Epithelial cell of proximal tubule (primary cell): ENCODE results near the gene TTC28. TPM values are rescaled to one million over a fixed set of nuclear protein-coding genes. Genes with fewer than 3 reads are reported as not detected.

Experiments used
- DNase-seq: peaks from one replicate; pipeline ENCODE4 v3.0.0-alpha.2; 2011; ENCODE audit warnings: low read depth
- H3K4me3 ChIP-seq: 2 replicates; pipeline ENCODE4 v1.5.1; 2011; ENCODE audit warnings: low read depth, mild to moderate bottlenecking, low read length
- total RNA-seq: library from RNA; depleted of rRNA; stranded (reverse); fragments of >200 nt; gene quantifications from 2 replicates; pipeline ENCODE4 v1.2.3, GENCODE V29; 2015
- TF ChIP-seq, protein P1 (sequence below): conservative IDR thresholded peaks from 2 replicates; pipeline ENCODE4 v1.5.1; 2012; ENCODE audit warnings: low read depth, mild to moderate bottlenecking, low read length

Gene TTC28
- total RNA-seq, 1 donor from 2014 or later: 3.7 TPM

DNA sequence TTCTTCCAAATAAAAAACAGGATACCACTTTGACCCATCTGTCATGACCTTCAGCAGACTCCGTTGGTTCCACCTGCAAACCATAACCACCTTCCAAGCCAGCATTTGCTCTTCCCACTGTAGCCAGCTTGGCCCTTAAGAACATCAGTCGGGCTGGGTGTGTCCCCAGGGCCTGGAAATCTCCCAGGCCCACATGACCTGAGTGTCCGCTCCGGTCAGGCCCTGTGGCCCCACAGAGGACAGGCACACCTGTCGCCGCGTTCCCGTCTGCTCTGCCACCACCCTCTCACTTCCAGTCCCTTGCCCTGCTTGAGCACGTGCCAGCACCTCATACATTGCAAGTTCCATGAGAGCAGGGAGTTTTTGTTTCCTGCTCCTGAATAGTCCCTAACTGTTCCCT is 694.9 kb downstream of the TTC28 start:
- H3K4me3 ChIP-seq: no peak overlapping the region
- DNase-seq: no peak
- TF ChIP-seq, protein P1, sequence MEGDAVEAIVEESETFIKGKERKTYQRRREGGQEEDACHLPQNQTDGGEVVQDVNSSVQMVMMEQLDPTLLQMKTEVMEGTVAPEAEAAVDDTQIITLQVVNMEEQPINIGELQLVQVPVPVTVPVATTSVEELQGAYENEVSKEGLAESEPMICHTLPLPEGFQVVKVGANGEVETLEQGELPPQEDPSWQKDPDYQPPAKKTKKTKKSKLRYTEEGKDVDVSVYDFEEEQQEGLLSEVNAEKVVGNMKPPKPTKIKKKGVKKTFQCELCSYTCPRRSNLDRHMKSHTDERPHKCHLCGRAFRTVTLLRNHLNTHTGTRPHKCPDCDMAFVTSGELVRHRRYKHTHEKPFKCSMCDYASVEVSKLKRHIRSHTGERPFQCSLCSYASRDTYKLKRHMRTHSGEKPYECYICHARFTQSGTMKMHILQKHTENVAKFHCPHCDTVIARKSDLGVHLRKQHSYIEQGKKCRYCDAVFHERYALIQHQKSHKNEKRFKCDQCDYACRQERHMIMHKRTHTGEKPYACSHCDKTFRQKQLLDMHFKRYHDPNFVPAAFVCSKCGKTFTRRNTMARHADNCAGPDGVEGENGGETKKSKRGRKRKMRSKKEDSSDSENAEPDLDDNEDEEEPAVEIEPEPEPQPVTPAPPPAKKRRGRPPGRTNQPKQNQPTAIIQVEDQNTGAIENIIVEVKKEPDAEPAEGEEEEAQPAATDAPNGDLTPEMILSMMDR: no peak

DNA sequence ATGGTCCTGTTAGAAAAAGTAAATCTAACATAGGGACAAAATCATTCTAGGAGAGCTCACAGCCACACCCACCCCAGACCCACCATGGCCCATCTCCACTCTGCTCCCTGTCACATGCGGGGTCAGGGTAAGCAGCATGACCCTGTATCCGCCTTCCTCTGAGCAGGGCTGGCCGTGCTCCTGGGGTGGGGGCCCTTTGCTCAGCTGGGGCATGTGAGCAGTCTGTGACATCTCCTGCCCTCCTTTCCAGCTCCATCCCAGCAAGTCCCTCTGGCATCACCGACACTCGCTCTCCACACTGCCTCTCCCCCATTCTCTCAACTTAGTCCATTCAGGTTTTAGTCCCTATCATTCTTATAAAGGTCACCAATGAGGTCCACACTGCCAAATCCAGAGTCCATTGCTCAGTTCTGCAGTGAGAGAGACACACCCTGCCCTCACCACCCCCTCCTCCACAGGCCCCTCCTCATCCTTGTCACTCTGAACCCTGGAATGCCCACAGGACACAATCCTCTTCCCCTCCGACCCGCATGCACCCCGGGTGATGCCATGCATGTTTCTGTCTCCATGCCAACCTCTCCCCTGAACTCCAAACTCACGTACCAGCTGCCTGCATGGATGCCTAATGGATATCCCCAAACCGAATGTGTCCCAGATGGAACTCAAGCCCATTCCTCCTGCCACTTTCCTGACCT is 695.5 kb downstream of the TTC28 start:
- TF ChIP-seq, protein P1: no peak

DNA sequence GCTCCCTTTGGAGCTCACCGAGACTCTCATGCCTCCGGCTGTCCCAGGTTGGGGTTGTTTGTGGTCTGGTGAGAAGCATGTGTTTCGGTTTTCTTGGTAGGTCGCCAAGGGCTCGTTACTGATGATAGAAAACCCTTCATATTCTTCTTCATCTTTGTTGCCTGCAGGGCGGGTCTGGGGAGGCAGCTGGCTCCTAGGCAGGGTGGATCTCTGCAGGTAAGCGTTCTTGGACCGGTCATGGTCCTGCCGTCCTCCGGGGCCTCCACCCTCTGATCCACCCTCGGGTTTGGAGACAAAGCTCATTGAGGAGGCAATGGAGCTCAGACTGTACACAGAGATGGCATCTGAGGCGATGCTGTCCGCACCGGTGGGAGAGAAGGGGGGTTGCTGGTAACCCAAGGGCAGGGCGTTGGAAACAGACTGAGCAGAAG is 696.3 kb downstream of the TTC28 start:
- TF ChIP-seq, protein P1: no peak
- no peak for DNase-seq
- no peak overlapping the region for H3K4me3 ChIP-seq

More for the DNA sequence above, 695.5 kb downstream of the TTC28 start:
- no peak overlapping the region for H3K4me3 ChIP-seq
- no peak for DNase-seq

DNA sequence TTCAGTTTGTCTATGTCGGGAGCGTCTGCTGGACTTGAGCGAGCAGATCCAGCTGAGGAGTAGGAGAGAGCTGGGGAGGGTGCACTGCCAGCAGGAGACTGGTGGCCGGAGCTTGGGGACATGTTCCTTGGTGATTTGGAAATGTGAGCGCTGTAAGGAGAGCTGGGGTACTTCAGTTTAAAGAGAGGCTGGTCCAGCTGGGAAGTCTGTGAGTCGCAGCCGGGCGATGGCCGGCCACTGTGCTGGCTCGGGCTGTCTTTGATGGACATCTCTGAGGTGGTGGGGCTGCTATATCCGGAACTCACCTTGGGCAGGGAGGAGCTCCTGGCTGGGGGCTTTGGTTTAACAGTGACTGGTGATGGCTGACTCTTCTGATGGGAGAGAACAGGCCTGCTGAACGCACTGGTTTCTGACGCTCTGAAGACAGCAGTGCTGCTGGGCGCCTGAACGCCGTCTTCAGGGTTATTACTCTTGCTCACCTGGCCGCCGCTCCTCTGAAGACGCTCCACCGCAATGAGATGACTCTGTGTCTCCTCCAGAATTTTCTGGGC is 696.9 kb downstream of the TTC28 start:
- TF ChIP-seq, protein P1: no peak
- no peak overlapping the region for H3K4me3 ChIP-seq
- no peak for DNase-seq

DNA sequence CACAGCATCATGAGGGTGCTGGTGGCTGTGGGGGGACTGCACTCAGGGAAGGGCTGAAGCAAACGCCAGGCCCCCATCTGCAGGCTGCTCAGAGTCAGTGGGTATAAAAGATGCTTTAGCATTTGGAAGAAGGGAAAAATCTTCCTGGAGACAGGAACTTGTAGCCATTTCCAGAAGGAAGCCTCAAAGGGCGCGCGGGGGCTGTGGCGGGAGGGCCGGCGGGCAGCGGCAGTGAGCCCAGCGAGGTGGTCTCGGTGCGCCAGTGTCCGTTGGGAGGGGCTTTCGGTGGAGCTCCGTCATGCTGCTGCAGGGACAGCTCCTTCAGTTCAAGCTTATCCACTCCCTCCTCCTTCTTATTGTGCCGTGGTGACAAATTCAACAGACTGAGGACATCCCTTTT is 697.5 kb downstream of the TTC28 start:
- H3K4me3 ChIP-seq: no peak overlapping the region
- DNase-seq: no peak
- TF ChIP-seq, protein P1: no peak

DNA sequence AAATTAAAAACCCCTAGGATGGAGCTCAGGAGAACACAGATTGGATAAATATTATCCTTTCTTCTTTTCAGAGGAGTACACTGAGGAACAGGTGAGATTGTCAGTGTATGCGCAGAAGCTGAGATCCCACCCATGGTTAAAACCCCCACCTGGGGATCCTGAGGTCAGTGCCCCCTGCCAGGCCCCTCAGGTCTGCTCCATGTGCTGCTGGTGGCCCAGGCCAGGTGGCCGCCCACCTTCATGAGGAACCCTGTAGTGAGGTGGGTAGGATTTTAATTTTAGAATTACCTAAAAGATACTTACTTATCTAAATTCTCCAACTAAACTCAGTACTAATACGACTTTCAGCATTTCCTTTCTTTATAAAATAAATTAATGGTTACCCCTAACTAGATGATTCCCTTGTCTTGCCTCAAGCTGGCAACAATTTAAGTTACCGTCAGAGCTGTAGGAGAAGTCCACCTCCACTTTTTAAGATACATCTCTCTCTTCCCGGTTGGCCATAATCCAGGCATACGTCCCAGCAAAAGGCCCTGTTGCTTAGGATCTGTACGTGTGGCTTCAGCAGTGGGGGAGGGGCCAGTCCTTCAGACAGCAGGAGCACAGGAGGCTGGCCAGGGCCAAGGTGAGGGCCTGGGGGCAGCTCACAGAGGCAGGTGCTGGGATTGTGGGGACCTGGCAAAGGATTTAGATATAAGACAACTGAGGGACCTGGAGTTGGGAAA is 699.1 kb downstream of the TTC28 start:
- H3K4me3 ChIP-seq: no peak overlapping the region
- TF ChIP-seq, protein P1: no peak
- DNase-seq: no peak

DNA sequence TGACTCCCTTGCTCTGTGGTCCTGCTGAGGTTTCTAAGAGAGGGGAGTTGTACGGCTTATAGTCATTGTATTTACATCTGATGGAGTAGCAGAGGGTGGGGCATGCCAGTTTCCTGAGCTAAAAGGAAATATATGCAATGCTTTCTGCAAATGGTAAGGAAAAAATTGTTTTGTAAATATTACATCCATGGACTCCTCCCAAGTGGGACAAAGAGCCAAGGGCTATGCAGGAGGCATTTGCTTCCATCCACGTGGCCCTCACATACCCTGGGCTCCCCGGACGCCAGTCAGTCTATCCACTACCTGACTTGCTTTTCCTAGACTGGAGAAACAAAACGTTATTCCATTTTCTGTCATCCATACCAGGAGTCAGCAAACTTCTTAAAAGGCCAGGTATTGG is 700.8 kb downstream of the TTC28 start:
- TF ChIP-seq, protein P1: no peak
- no peak for DNase-seq
- no peak overlapping the region for H3K4me3 ChIP-seq
